GM23248 (cell line): ENCODE measurements around the gene PPP6R2. TPM values are rescaled to one million over a fixed set of nuclear protein-coding genes. Genes with fewer than 3 reads are reported as not detected.
"Not testable (repeated sequence)": the region's sequence is repeated elsewhere in the genome, so short reads cannot be mapped to it uniquely, and the experiment has no call there.

Experiments
- DNase-seq: peaks from one replicate; pipeline ENCODE4 v3.0.0-alpha.2; 2015
- H2AFZ ChIP-seq: fragments of 200-600 bp; sonication (generic); 2 replicates; pipeline ENCODE4 v1.6.1; 2016; ENCODE audit warnings: antibody characterized with exemption
- H3F3A ChIP-seq: fragments of 200-600 bp; sonication (generic); 2 replicates; pipeline ENCODE4 v1.6.1; 2016; ENCODE audit warnings: mild to moderate bottlenecking, antibody characterized with exemption, mixed run types; ENCODE audit not compliant: insufficient read depth
- H3K27ac ChIP-seq: fragments of 200-600 bp; sonication (generic); 2 replicates; pipeline ENCODE4 v1.5.1; 2016; ENCODE audit warnings: mild to moderate bottlenecking
- H3K27me3 ChIP-seq: fragments of 200-600 bp; sonication (generic); replicated peaks from 2 replicates; pipeline ENCODE4 v1.6.1; 2016; ENCODE audit warnings: mild to moderate bottlenecking; ENCODE audit not compliant: insufficient read depth
- H3K36me3 ChIP-seq: fragments of 200-600 bp; sonication (generic); 2 replicates; pipeline ENCODE4 v1.6.1; 2016; ENCODE audit warnings: low read depth, mild to moderate bottlenecking
- H3K4me1 ChIP-seq: fragments of 200-600 bp; sonication (generic); 2 replicates; pipeline ENCODE4 v1.6.1; 2016; ENCODE audit warnings: mild to moderate bottlenecking; ENCODE audit not compliant: insufficient read depth
- H3K4me2 ChIP-seq: fragments of 200-600 bp; sonication (generic); one replicate; pipeline ENCODE4 v1.6.1; 2016; ENCODE audit warnings: mild to moderate bottlenecking; ENCODE audit not compliant: unreplicated experiment
- H3K4me3 ChIP-seq: fragments of 200-600 bp; sonication (generic); 2 replicates; pipeline ENCODE4 v1.5.1; 2016; ENCODE audit warnings: mild to moderate bottlenecking
- H3K79me2 ChIP-seq: fragments of 200-600 bp; sonication (generic); 2 replicates; pipeline ENCODE4 v1.6.1; 2016; ENCODE audit warnings: mild to moderate bottlenecking; ENCODE audit not compliant: insufficient read depth
- H3K9ac ChIP-seq: fragments of 200-600 bp; sonication (generic); 2 replicates; pipeline ENCODE4 v1.6.1; 2016; ENCODE audit warnings: mild to moderate bottlenecking
- H3K9me2 ChIP-seq: fragments of 200-600 bp; sonication (generic); 2 replicates; pipeline ENCODE4 v1.6.1; 2016; ENCODE audit warnings: mixed run types, mild to moderate bottlenecking, moderate library complexity; ENCODE audit not compliant: insufficient read depth
- H3K9me3 ChIP-seq: fragments of 200-600 bp; sonication (generic); one replicate; pipeline ENCODE4 v1.6.1; 2017; ENCODE audit warnings: low read depth
- H4K20me1 ChIP-seq: fragments of 200-600 bp; sonication (generic); 2 replicates; pipeline ENCODE4 v1.6.0; 2016; ENCODE audit not compliant: insufficient read depth
- EZH2 ChIP-seq: fragments of 200-600 bp; sonication (generic); IDR thresholded peaks from 2 replicates; pipeline ENCODE4 v1.6.1; 2018; ENCODE audit warnings: antibody characterized with exemption, mild to moderate bottlenecking; ENCODE audit not compliant: insufficient read depth, poor library complexity, severe bottlenecking
- EZH2phosphoT487 ChIP-seq: fragments of 200-600 bp; sonication (generic); IDR thresholded peaks from 2 replicates; pipeline ENCODE4 v1.6.1; 2018; ENCODE audit warnings: antibody characterized with exemption, moderate library complexity, mild to moderate bottlenecking, low read depth; ENCODE audit not compliant: insufficient read depth
- WGBS, 2 experiments: methylation state at CpG; one replicate each; pipeline ENCODE4 v1.1.6; 2015 to 2017; ENCODE audit warnings: low lambda C conversion rate in 2 of 2, low coverage in 1 of 2; ENCODE audit errors: missing lambda C conversion rate in 2 of 2; 5-methylcytosine and 5-hydroxymethylcytosine counted together
- in situ Hi-C: fragments of 300-500 bp; cut with MboI; formaldehyde crosslinking; loops from 2 replicates; pipeline ENCODE4 v1.15.0; 2020
- polyA plus RNA-seq: library from polyadenylated mRNA; unstranded; fragments of >200 nt; fragmentation: Nextera tagmentation; extraction: Ambion mirVana; gene quantifications from 2 replicates; pipeline ENCODE4 v1.2.1, GENCODE V29; 2016
- total RNA-seq: library from RNA; depleted of rRNA; stranded (reverse); fragments of >200 nt; shearing (Covaris generic); gene quantifications from 2 replicates; pipeline ENCODE4 v1.2.3, GENCODE V29; 2014

The PPP6R2 gene
- total and polyA plus RNA-seq, 2 experiments from 2014 or later = 22.2 to 58.4 TPM

- Histone ChIP-seq H3K4me1 (no peaks in the 10 kb centered on the region), H2AFZ (no peak overlapping the region), H4K20me1 (peaks cover 14% of the 10 kb centered on the region; the same call in 1 of the 2 replicates), H3K27ac (no peak overlapping the region), H3K4me2 (no peak overlapping the region), H3K36me3 (no peaks in the 10 kb centered on the region; the same call in 1 of the 2 replicates), H3K9me3 (no peaks in the 10 kb centered on the region), H3K27me3 (no peaks in the 10 kb centered on the region), H3K9ac (no peak overlapping the region), H3K79me2 (peaks cover 100% of the 10 kb centered on the region), H3K4me3 (no peak overlapping the region), H3K9me2 (no peaks in the 10 kb centered on the region), H3F3A (0 out of 2 replicates have a peak, but pooled peaks cover 4% of the 10 kb centered on the region)
- 89 to 93% methylated on average over 5 of the region's 5 CpGs for WGBS, 2 experiments
- TF ChIP-seq EZH2 (no peak), EZH2phosphoT487 (no peak)
- DNase-seq = no peak
- in situ Hi-C loops = no loop called here
These were observed 18.6 kb downstream of the PPP6R2 start for GRCh38 chr22:50361688-50362087.

- H3K36me3 ChIP-seq = no peaks in the 10 kb centered on the region; the same call in 1 of the 2 replicates
- H3K4me3 ChIP-seq = no peak overlapping the region
- no peaks in the 10 kb centered on the region for H3K4me1 ChIP-seq
- no peak for DNase-seq
- H3K4me2 ChIP-seq = no peak overlapping the region
- H3K27me3 ChIP-seq = no peaks in the 10 kb centered on the region
- H2AFZ ChIP-seq = no peak overlapping the region
- TF ChIP-seq EZH2 = no peak
- no peak for TF ChIP-seq EZH2phosphoT487
- H3K79me2 ChIP-seq = peaks cover 99% of the 10 kb centered on the region
- WGBS, 2 experiments = 72 to 73% methylated on average over 8 of the region's 8 CpGs
- H3F3A ChIP-seq = 0 out of 2 replicates have a peak, but pooled peaks cover 4% of the 10 kb centered on the region
- H3K27ac ChIP-seq = no peak overlapping the region
- in situ Hi-C loops = no loop called here
- no peaks in the 10 kb centered on the region for H3K9me2 ChIP-seq
- H3K9ac ChIP-seq = no peak overlapping the region
- H3K9me3 ChIP-seq = no peaks in the 10 kb centered on the region
- H4K20me1 ChIP-seq = peaks cover 18% of the 10 kb centered on the region; the same call in 1 of the 2 replicates
These were observed 20.2 kb downstream of the PPP6R2 start for GRCh38 chr22:50363166-50363802.

GRCh38 chr22:50363803-50364194 is 20.7 kb downstream of the PPP6R2 start:
- H2AFZ ChIP-seq, DNase-seq, H3K9me2 ChIP-seq, H3K9me3 ChIP-seq, H3K4me1 ChIP-seq, H3K36me3 ChIP-seq, H3K4me2 ChIP-seq, in situ Hi-C loops, H3K4me3 ChIP-seq, H3K9ac ChIP-seq, H3F3A ChIP-seq, H3K27ac ChIP-seq, H3K27me3 ChIP-seq: not testable (repeated sequence)
- H4K20me1 ChIP-seq = peaks cover 18% of the 10 kb centered on the region; the same call in 1 of the 2 replicates
- peaks cover 98% of the 10 kb centered on the region for H3K79me2 ChIP-seq
- WGBS, 2 experiments = 92 to 96% methylated on average over 11 of the region's 11 CpGs

- H3K9me3 ChIP-seq = no peaks in the 10 kb centered on the region
- H3K36me3 ChIP-seq = peaks cover 5% of the 10 kb centered on the region
- DNase-seq = no peak
- no peaks in the 10 kb centered on the region for H3K4me1 ChIP-seq
- H3K79me2 ChIP-seq = peaks cover 92% of the 10 kb centered on the region
- H3K27me3 ChIP-seq = no peaks in the 10 kb centered on the region
- H3K4me2 ChIP-seq = no peak overlapping the region
- no peak overlapping the region for H2AFZ ChIP-seq
- H3K4me3 ChIP-seq = no peak overlapping the region
- H3F3A ChIP-seq = 0 out of 2 replicates have a peak, but pooled peaks cover 4% of the 10 kb centered on the region
- H3K27ac ChIP-seq = no peak overlapping the region
- TF ChIP-seq EZH2phosphoT487 (no peak), EZH2 (no peak)
- no peak overlapping the region for H3K9ac ChIP-seq
- H3K9me2 ChIP-seq = no peaks in the 10 kb centered on the region
- H4K20me1 ChIP-seq = 0 out of 2 replicates have a peak, but pooled peaks cover 7% of the 10 kb centered on the region
- in situ Hi-C loops = no loop called here
- WGBS, 2 experiments = 93% methylated on average over 27 of the region's 27 CpGs
These were observed 24.8 kb downstream of the PPP6R2 start for GRCh38 chr22:50367778-50368500.
